Renal pelvis (tissue), 4 donors: ENCODE data around the gene CACNA1F. TPM values are rescaled to one million over a fixed set of nuclear protein-coding genes. Genes with fewer than 3 reads are reported as not detected.
A peak's percentile ranks its signal among the peaks of the same experiment; 100 is the strongest.

Experiments
- DNase-seq: peaks from one replicate; pipeline ENCODE4 v3.0.0-alpha.2; 2013
- polyA plus RNA-seq, 3 donors: library from polyadenylated mRNA; unstranded; fragments of 120-200 nt; gene quantifications; one replicate each; pipeline ENCODE4 v1.2.1, GENCODE V29; 2013; ENCODE audit not compliant: insufficient read length in 3 of 3

The CACNA1F gene
- polyA plus RNA-seq, 3 donors = 0.11 to 0.33 (median 0.22) TPM

GRCh38 chrX:49155243-49155899, 77.8 kb downstream of the CACNA1F start:
- peak; percentile 56 for DNase-seq

Other genes with a start within 250 kb of the CACNA1F start
- gene GRIPAP1, start 231.1 kb downstream of the CACNA1F start, polyA plus RNA-seq = 10 to 100 TPM; 46.7 to 66.3 (median 62.1) TPM
- gene TFE3, start 190.0 kb downstream of the CACNA1F start, polyA plus RNA-seq = 10 to 100 TPM; 31.8 to 38.9 (median 37.5) TPM
- 10 to 100 TPM; 11.9 to 16.8 (median 14.7) TPM for gene CCDC120, start 174.3 kb downstream of the CACNA1F start, polyA plus RNA-seq
- gene PRAF2, start 159.3 kb downstream of the CACNA1F start, polyA plus RNA-seq = 10 to 100 TPM; 37.1 to 44.2 (median 39.6) TPM
- 10 to 100 TPM; 54.8 to 61.8 (median 60.6) TPM for gene WDR45, start 153.5 kb downstream of the CACNA1F start, polyA plus RNA-seq
- gene GPKOW, start 109.6 kb downstream of the CACNA1F start, polyA plus RNA-seq = 10 to 100 TPM; 24.8 to 26.0 (median 25.9) TPM
- 1 to 10 TPM; 4.6 to 8.8 (median 7.7) TPM for gene MAGIX, start 70.6 kb downstream of the CACNA1F start, polyA plus RNA-seq
- gene PLP2, start 61.4 kb downstream of the CACNA1F start, polyA plus RNA-seq = 10 to 100 TPM; 30.9 to 39.6 (median 34.0) TPM
- gene PRICKLE3, start 47.0 kb downstream of the CACNA1F start, polyA plus RNA-seq = 1 to 10 TPM; 4.2 to 5.7 (median 4.7) TPM
- gene SYP, start 33.1 kb downstream of the CACNA1F start, polyA plus RNA-seq = 1 to 10 TPM; 2.9 to 3.3 (median 2.9) TPM
- gene CCDC22, start 2.1 kb upstream of the CACNA1F start, polyA plus RNA-seq = 10 to 100 TPM; 19.8 to 24.3 (median 21.8) TPM
- gene FOXP3, start 31.4 kb upstream of the CACNA1F start, polyA plus RNA-seq = 1 to 10 TPM; 1.0 to 1.2 (median 1.0) TPM
- 1 to 10 TPM; 8.6 to 9.7 (median 9.0) TPM for gene PPP1R3F, start 36.5 kb upstream of the CACNA1F start, polyA plus RNA-seq
- not detected for gene GAGE10, start 70.3 kb upstream of the CACNA1F start, polyA plus RNA-seq
- gene GAGE12J, start 88.7 kb upstream of the CACNA1F start, polyA plus RNA-seq = not detected
- not detected for gene GAGE13, start 98.2 kb upstream of the CACNA1F start, polyA plus RNA-seq